ENCODE data around the gene GP1BA. TPM values are rescaled to one million over a fixed set of nuclear protein-coding genes. Genes with fewer than 3 reads are reported as not detected.
A peak's percentile ranks its signal among the peaks of the same experiment; 100 is the strongest.

GP1BA gene
- total and polyA plus RNA-seq, 2 donors (not counting 1 experiment from before 2014, with no cell fraction given) = not detected

DNA sequence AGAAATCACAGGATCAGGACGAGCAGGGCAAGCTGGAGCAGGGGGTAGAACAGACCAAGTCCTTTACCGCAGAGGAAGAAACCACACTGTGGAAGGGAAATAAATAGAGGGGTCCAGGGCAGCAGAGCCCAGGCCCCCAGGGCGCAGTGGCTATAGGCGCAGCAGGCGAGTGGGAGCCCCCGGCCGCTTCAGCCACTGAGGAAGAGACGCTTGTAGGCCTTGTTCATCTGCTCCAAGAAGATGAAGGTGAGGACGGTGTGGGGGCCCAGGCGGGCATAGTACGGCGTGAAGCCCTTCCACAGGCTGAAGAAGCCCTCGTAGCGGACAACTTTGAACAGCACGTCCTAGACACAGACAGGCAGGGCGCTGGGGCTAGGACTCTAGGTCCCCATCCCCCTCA lies 5.5 kb downstream of the GP1BA start:
- Histone ChIP-seq H3K79me2 (ENCODE audit: control insufficient read depth, insufficient read depth, low read length) (peaks cover 37% of the 10 kb centered on the region), H3K27ac (ENCODE audit: insufficient read depth, low read length) (no peak overlapping the region), H2AFZ (ENCODE audit: low read length) (no peak overlapping the region), H4K20me1 (ENCODE audit: control insufficient read depth, extremely low read depth, insufficient read depth, low read length) (no peaks in the 10 kb centered on the region), H3K4me2 (ENCODE audit: extremely low read depth, insufficient read depth, low read length) (no peak overlapping the region), H3K4me1 (ENCODE audit: control insufficient read depth, extremely low read depth, insufficient read depth, low read length) (peaks cover 15% of the 10 kb centered on the region), H3K4me3 (replicated peaks in 1 of 4; ENCODE audit: control extremely low read depth in 1 of 4, insufficient read depth in 1 of 4, low read depth in 3 of 4, low read length in 4 of 4) (no peak overlapping the region), H3K27me3 (ENCODE audit: control insufficient read depth, insufficient read depth, low read length) (no peaks in the 10 kb centered on the region), H3K9ac (ENCODE audit: insufficient read depth, low read length) (no peak overlapping the region), H3K36me3 (ENCODE audit: control insufficient read depth, insufficient read depth, low read length) (peaks cover 17% of the 10 kb centered on the region), H3K9me3 (ENCODE audit: control insufficient read depth, insufficient read depth, low read depth, low read length) (no peaks in the 10 kb centered on the region)
- no peak for TF ChIP-seq EZH2 (IDR thresholded peaks at IDR 0.05; ENCODE audit: low read length, missing control alignments)
- TF ChIP-seq, protein P1, sequence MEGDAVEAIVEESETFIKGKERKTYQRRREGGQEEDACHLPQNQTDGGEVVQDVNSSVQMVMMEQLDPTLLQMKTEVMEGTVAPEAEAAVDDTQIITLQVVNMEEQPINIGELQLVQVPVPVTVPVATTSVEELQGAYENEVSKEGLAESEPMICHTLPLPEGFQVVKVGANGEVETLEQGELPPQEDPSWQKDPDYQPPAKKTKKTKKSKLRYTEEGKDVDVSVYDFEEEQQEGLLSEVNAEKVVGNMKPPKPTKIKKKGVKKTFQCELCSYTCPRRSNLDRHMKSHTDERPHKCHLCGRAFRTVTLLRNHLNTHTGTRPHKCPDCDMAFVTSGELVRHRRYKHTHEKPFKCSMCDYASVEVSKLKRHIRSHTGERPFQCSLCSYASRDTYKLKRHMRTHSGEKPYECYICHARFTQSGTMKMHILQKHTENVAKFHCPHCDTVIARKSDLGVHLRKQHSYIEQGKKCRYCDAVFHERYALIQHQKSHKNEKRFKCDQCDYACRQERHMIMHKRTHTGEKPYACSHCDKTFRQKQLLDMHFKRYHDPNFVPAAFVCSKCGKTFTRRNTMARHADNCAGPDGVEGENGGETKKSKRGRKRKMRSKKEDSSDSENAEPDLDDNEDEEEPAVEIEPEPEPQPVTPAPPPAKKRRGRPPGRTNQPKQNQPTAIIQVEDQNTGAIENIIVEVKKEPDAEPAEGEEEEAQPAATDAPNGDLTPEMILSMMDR (conservative IDR thresholded peaks at IDR 0.05 in 1 of 2, IDR thresholded peaks at IDR 0.05 in 1 of 2; ENCODE audit: low read depth in 1 of 2, low read length in 2 of 2) = no peak
- no peak for DNase-seq (ENCODE audit: low read depth in 2 of 2)

DNA sequence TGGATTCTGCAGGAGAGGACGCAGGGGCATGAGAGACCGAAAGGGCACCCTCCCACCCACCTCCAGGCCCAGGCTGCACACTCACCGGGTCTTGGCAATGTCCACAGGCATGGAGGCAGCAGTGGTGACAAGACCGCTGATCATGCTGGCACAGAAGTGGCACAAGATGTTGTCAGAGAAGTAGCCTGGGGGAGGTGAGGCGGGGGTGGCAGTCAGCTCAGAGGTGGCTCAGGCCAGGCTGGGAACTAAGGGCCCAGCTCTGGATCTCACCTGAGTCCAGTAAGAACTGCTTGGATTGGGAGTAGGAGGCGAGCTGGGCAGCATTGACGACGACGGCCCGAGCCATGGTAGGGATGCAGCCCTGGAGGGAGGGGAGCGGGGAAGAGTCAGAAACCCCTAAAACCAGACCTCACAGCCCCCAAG lies 6.0 kb downstream of the GP1BA start:
- Histone ChIP-seq H3K36me3 (ENCODE audit: control insufficient read depth, insufficient read depth, low read length) (peaks cover 22% of the 10 kb centered on the region), H3K9ac (ENCODE audit: insufficient read depth, low read length) (no peak overlapping the region), H2AFZ (ENCODE audit: low read length) (no peak overlapping the region), H3K4me2 (ENCODE audit: extremely low read depth, insufficient read depth, low read length) (peak overlapping the region; percentile 100), H3K27ac (ENCODE audit: insufficient read depth, low read length) (no peak overlapping the region), H3K27me3 (ENCODE audit: control insufficient read depth, insufficient read depth, low read length) (no peaks in the 10 kb centered on the region), H3K4me1 (ENCODE audit: control insufficient read depth, extremely low read depth, insufficient read depth, low read length) (peaks cover 17% of the 10 kb centered on the region), H3K79me2 (ENCODE audit: control insufficient read depth, insufficient read depth, low read length) (peaks cover 42% of the 10 kb centered on the region), H4K20me1 (ENCODE audit: control insufficient read depth, extremely low read depth, insufficient read depth, low read length) (no peaks in the 10 kb centered on the region), H3K4me3 (replicated peaks in 1 of 4; ENCODE audit: control extremely low read depth in 1 of 4, insufficient read depth in 1 of 4, low read depth in 3 of 4, low read length in 4 of 4) (peak overlapping the region in 1 of 4 experiments; percentile 93), H3K9me3 (ENCODE audit: control insufficient read depth, insufficient read depth, low read depth, low read length) (no peaks in the 10 kb centered on the region)
- TF ChIP-seq EZH2 (IDR thresholded peaks at IDR 0.05; ENCODE audit: low read length, missing control alignments) = no peak
- TF ChIP-seq, protein P1 (conservative IDR thresholded peaks at IDR 0.05 in 1 of 2, IDR thresholded peaks at IDR 0.05 in 1 of 2; ENCODE audit: low read depth in 1 of 2, low read length in 2 of 2) = no peak
- DNase-seq (ENCODE audit: low read depth in 2 of 2) = no peak

DNA sequence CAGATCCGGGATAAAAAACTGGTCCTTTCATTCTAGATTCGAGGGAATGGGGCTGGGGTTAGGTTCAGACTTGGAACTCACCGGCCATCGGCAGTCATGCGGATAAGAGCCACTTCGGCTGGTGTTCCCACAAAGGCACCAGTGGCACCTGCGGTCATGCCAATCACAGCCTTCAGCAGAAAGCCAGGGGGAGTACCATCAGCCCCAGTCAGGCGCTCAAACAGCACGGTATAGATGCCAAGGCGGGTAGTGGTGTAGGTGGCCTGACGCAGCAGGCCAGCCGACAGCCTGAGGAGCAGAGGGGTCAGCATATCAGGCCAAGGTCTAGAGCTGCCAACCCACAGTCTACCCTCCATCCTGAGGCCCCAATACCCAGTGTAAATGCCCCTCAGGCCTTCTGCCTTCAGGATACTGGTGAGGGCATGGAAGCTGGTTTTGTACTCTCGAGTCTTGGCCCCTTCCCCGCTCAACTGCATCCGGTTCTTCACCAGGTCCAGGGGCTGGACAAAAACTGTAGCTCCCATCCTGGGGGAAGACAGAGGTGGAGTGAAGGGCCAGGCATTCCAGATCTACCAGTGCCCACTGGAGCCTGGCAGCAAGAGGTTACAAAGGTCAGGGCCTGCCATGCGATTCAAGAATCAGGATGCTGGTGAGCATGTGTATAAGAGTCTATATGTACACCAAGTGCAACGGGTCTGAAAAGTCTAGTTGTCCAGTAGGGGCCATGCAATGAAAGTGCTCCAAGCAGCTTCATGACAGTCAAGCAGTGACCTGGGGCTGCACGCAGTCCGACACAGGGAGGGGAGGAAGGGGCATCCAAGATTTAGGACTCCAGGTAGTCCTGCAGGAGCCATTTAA lies 6.8 kb downstream of the GP1BA start:
- Histone ChIP-seq H4K20me1 (ENCODE audit: control insufficient read depth, extremely low read depth, insufficient read depth, low read length) (no peaks in the 10 kb centered on the region), H3K9me3 (ENCODE audit: control insufficient read depth, insufficient read depth, low read depth, low read length) (no peaks in the 10 kb centered on the region), H3K27me3 (ENCODE audit: control insufficient read depth, insufficient read depth, low read length) (no peaks in the 10 kb centered on the region), H3K4me1 (ENCODE audit: control insufficient read depth, extremely low read depth, insufficient read depth, low read length) (peaks cover 19% of the 10 kb centered on the region), H3K36me3 (ENCODE audit: control insufficient read depth, insufficient read depth, low read length) (peaks cover 26% of the 10 kb centered on the region), H3K4me3 (replicated peaks in 1 of 4; ENCODE audit: control extremely low read depth in 1 of 4, insufficient read depth in 1 of 4, low read depth in 3 of 4, low read length in 4 of 4) (peak overlapping the region; percentile 76 to 93 (median 81)), H3K27ac (ENCODE audit: insufficient read depth, low read length) (peak overlapping the region; percentile 89), H3K79me2 (ENCODE audit: control insufficient read depth, insufficient read depth, low read length) (peaks cover 50% of the 10 kb centered on the region), H3K9ac (ENCODE audit: insufficient read depth, low read length) (peak overlapping the region; percentile 65), H2AFZ (ENCODE audit: low read length) (no peak overlapping the region), H3K4me2 (ENCODE audit: extremely low read depth, insufficient read depth, low read length) (peak overlapping the region; percentile 100)
- no peak for TF ChIP-seq EZH2 (IDR thresholded peaks at IDR 0.05; ENCODE audit: low read length, missing control alignments)
- no peak for DNase-seq (ENCODE audit: low read depth in 2 of 2)
